Nasal cavity respiratory epithelium epithelial cell of viscerocranial mucosa (primary cell): Measurements from ENCODE around the gene TRMT2B. TPM values are rescaled to one million over a fixed set of nuclear protein-coding genes. Genes with fewer than 3 reads are reported as not detected.

Experiments used
- total RNA-seq: library from RNA; depleted of rRNA; stranded (reverse); fragments of >200 nt; gene quantifications from 2 replicates; pipeline ENCODE4 v1.2.3, GENCODE V29; 2014

TRMT2B gene, protein sequence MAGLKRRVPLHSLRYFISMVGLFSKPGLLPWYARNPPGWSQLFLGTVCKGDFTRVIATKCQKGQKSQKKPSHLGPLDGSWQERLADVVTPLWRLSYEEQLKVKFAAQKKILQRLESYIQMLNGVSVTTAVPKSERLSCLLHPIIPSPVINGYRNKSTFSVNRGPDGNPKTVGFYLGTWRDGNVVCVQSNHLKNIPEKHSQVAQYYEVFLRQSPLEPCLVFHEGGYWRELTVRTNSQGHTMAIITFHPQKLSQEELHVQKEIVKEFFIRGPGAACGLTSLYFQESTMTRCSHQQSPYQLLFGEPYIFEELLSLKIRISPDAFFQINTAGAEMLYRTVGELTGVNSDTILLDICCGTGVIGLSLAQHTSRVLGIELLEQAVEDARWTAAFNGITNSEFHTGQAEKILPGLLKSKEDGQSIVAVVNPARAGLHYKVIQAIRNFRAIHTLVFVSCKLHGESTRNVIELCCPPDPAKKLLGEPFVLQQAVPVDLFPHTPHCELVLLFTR
- 11.6 and 12.3 TPM in 2 replicates for total RNA-seq

GRCh38 chrX:101051549-101052302 lies at the start of gene TRMT2B:
TSS of gene TRMT2B (minus strand) at chrX:101052111. CDS start at chrX:101042289, 9,822 bp downstream.

GRCh38 chrX:101097546-101098453 lies 45.9 kb upstream of the TRMT2B start, which contains the start of gene CENPI:
TSS of gene CENPI (plus strand) at chrX:101098204. CDS start at chrX:101101071, 2,867 bp downstream.

GRCh38 chrX:101078716-101079598 lies 27.0 kb upstream of the TRMT2B start, which contains the start of gene TMEM35A:
TSS of gene TMEM35A (plus strand) at chrX:101078879. CDS start at chrX:101079003, 124 bp downstream.

DNA sequence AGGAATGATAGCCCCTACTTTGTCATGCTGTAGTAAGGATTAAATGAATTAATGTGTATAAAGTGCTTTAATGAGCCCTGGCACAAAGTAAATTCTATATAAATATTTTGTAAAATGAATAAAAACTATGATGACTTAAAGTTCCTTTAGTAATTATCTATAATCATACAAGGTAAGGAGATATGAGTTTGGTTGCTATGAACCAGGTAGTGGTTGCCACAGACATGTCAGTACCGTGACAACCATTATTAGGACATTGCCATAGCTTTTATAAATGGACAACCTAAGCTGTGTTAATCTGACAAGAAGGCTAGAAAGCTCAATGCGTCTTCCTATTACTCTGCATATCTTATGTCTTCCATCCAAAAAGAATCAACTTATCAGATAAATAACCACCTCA lies 82.5 kb downstream of the TRMT2B start, which contains the start of gene ARL13A:
ARL13A (plus strand) TSS at position 301 of the 400 bp plus-strand sequence. CDS start 3,982 bp downstream, outside the sequence.

Other genes starting within 250 kb of the TRMT2B start
- gene CSTF2, start 231.7 kb downstream of the TRMT2B start, total RNA-seq = 13.7 and 23.3 TPM in 2 replicates
- gene NOX1, start 177.8 kb downstream of the TRMT2B start, total RNA-seq = not detected in 2 replicates
- gene XKRX, start 123.2 kb downstream of the TRMT2B start, total RNA-seq = 0.64 and 1.0 TPM in 2 replicates
- not detected in 2 replicates for gene ARL13A, start 82.4 kb downstream of the TRMT2B start, total RNA-seq
- 0.14 TPM in 1 of 2 replicates, not detected in the other for gene TMEM35A, start 26.8 kb upstream of the TRMT2B start, total RNA-seq
- gene CENPI, start 46.1 kb upstream of the TRMT2B start, total RNA-seq = 1.1 and 1.7 TPM in 2 replicates
- gene DRP2, start 167.7 kb upstream of the TRMT2B start, total RNA-seq = under 0.01 TPM in 2 replicates
- under 0.01 and 0.14 TPM in 2 replicates for gene TAF7L, start 239.2 kb upstream of the TRMT2B start, total RNA-seq